ENCODE results near the gene ZSCAN20. TPM values are rescaled to one million over a fixed set of nuclear protein-coding genes. Genes with fewer than 3 reads are reported as not detected.

The ZSCAN20 gene
- total and polyA plus RNA-seq, 2 of the 4 experiments (the other 2 are of a cell fraction) = 2.1 to 11.1 TPM

- no peak overlapping the region for H4K91ac ChIP-seq (ENCODE audit: insufficient read depth, low read depth, low read length)
- H3K36me3 ChIP-seq (ENCODE audit: control insufficient read depth, insufficient read depth, low read length) = peaks cover 50% of the 10 kb centered on the region
- TF ChIP-seq FOS (IDR thresholded peaks at IDR 0.05; ENCODE audit: low read depth, low read length) = no peak
- no peak for TF ChIP-seq RCOR1 (IDR thresholded peaks at IDR 0.05; ENCODE audit: insufficient replicate concordance, low read length)
- no peak for TF ChIP-seq RAD21 (IDR thresholded peaks at IDR 0.05; ENCODE audit: low read length)
- TF ChIP-seq MAZ (IDR thresholded peaks at IDR 0.05; ENCODE audit: borderline replicate concordance, low read depth, low read length) = no peak
- TF ChIP-seq CHD1 (IDR thresholded peaks at IDR 0.05; ENCODE audit: low read depth, low read length) = no peak
- TF ChIP-seq BHLHE40 (IDR thresholded peaks at IDR 0.05; ENCODE audit: low read depth, low read length) = no peak
- TF ChIP-seq SMC3 (IDR thresholded peaks at IDR 0.05; ENCODE audit: low read depth, low read length) = no peak
- no peak for TF ChIP-seq RFX5 (IDR thresholded peaks at IDR 0.05; ENCODE audit: low read depth, low read length)
- no peak for TF ChIP-seq MAFK (IDR thresholded peaks at IDR 0.05; ENCODE audit: low read depth, low read length)
- TF ChIP-seq CEBPB (IDR thresholded peaks at IDR 0.05; ENCODE audit: low read depth, low read length) = no peak
- TF ChIP-seq, protein P1, sequence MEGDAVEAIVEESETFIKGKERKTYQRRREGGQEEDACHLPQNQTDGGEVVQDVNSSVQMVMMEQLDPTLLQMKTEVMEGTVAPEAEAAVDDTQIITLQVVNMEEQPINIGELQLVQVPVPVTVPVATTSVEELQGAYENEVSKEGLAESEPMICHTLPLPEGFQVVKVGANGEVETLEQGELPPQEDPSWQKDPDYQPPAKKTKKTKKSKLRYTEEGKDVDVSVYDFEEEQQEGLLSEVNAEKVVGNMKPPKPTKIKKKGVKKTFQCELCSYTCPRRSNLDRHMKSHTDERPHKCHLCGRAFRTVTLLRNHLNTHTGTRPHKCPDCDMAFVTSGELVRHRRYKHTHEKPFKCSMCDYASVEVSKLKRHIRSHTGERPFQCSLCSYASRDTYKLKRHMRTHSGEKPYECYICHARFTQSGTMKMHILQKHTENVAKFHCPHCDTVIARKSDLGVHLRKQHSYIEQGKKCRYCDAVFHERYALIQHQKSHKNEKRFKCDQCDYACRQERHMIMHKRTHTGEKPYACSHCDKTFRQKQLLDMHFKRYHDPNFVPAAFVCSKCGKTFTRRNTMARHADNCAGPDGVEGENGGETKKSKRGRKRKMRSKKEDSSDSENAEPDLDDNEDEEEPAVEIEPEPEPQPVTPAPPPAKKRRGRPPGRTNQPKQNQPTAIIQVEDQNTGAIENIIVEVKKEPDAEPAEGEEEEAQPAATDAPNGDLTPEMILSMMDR (conservative IDR thresholded peaks at IDR 0.05; ENCODE audit: low read depth, low read length) = no peak
- TF ChIP-seq POLR2A (IDR thresholded peaks at IDR 0.05; ENCODE audit: low read depth, low read length) = no peak
- no peak for TF ChIP-seq USF2 (IDR thresholded peaks at IDR 0.05; ENCODE audit: low read depth, low read length)
- no peak for TF ChIP-seq NFE2L2 (IDR thresholded peaks at IDR 0.05; ENCODE audit: low read depth, low read length)
- TF ChIP-seq, protein P2, sequence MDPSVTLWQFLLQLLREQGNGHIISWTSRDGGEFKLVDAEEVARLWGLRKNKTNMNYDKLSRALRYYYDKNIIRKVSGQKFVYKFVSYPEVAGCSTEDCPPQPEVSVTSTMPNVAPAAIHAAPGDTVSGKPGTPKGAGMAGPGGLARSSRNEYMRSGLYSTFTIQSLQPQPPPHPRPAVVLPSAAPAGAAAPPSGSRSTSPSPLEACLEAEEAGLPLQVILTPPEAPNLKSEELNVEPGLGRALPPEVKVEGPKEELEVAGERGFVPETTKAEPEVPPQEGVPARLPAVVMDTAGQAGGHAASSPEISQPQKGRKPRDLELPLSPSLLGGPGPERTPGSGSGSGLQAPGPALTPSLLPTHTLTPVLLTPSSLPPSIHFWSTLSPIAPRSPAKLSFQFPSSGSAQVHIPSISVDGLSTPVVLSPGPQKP (IDR thresholded peaks at IDR 0.05; ENCODE audit: borderline replicate concordance, low read depth, low read length) = no peak
- no peak for TF ChIP-seq MXI1 (IDR thresholded peaks at IDR 0.05; ENCODE audit: borderline replicate concordance, low read depth, low read length)
- no peak overlapping the region for H2BK20ac ChIP-seq (ENCODE audit: low read depth, low read length)
- H2BK15ac ChIP-seq (ENCODE audit: low read depth, low read length) = no peak overlapping the region
- no peak overlapping the region for H3K4me3 ChIP-seq (ENCODE audit: insufficient read depth, low read depth, low read length)
- no peaks in the 10 kb centered on the region for H3K27me3 ChIP-seq (ENCODE audit: control insufficient read depth, insufficient read depth, low read length)
- H2BK120ac ChIP-seq (ENCODE audit: low read depth, low read length) = no peak overlapping the region
- H2AK9ac ChIP-seq (replicated peaks; ENCODE audit: low read depth, low read length, poor library complexity) = no peak overlapping the region
- no peak overlapping the region for H3K18ac ChIP-seq (ENCODE audit: low read depth, low read length)
- no TSS peak for BruUV-seq (replicated peaks)
- ChIA-PET POLR2A (ENCODE audit: unreplicated experiment) (no interaction called here), CTCF (no interaction called here)
- no peak for DNase-seq
- H3K27ac ChIP-seq (ENCODE audit: insufficient read depth, low read length) = no peak overlapping the region
- H4K5ac ChIP-seq (ENCODE audit: low read depth, low read length) = no peak overlapping the region
- no peak overlapping the region for H3K23ac ChIP-seq (ENCODE audit: low read depth, low read length)
- peaks cover 18% of the 10 kb centered on the region for H3K9me3 ChIP-seq (ENCODE audit: control insufficient read depth, insufficient read depth, low read length)
- no peak for ATAC-seq (ENCODE audit: low read depth)
- intact Hi-C loops (cut with micrococcal nuclease) = loop anchor here (5.0 kb wide), 1 partner anchor 124 kb away; no protein-coding TSS in a partner anchor
- in situ Hi-C loops (cut with MboI; ENCODE audit: low sequenced_read_pairs) = no loop called here
- no peaks in the 10 kb centered on the region for H3K9me1 ChIP-seq (ENCODE audit: insufficient read depth, low read length)
- no peak overlapping the region for H4K8ac ChIP-seq (ENCODE audit: low read depth in 2 of 2, low read length in 2 of 2)
- H4K20me1 ChIP-seq (ENCODE audit: insufficient read depth, low read length) = no peaks in the 10 kb centered on the region
- H3K9ac ChIP-seq (ENCODE audit: low read depth, low read length) = no peak overlapping the region
- H3K14ac ChIP-seq (replicated peaks; ENCODE audit: low read depth, low read length) = no peak overlapping the region
- H3K56ac ChIP-seq (ENCODE audit: extremely low read depth, insufficient read depth, low read length) = no peak overlapping the region
- peaks cover 0 to 7% of the 10 kb centered on the region in 2 experiments; a peak in 2 of 4 replicates for H3K79me1 ChIP-seq (ENCODE audit: low read depth in 1 of 2, low read length in 2 of 2)
- no peaks in the 10 kb centered on the region for H3K4me1 ChIP-seq (ENCODE audit: control insufficient read depth, insufficient read depth, low read length)
- dilution Hi-C loops (cut with HindIII; ENCODE audit: low sequenced_read_pairs, unreplicated experiment) = no loop called here
- H3K4ac ChIP-seq (ENCODE audit: low read depth, low read length) = no peak overlapping the region
- no CpG with 5 or more reads among the region's 2 CpGs for WGBS, 2 experiments (ENCODE audit: extremely low coverage in 2 of 2, insufficient read length in 1 of 2)
- H2BK5ac ChIP-seq (ENCODE audit: low read depth, low read length, poor library complexity, severe bottlenecking) = no peak overlapping the region
- H3K4me2 ChIP-seq (ENCODE audit: low read depth, low read length) = no peak overlapping the region
- H2AFZ ChIP-seq (replicated peaks; ENCODE audit: low read length, poor library complexity) = no peak overlapping the region
- no peak overlapping the region for H2AK5ac ChIP-seq (ENCODE audit: low read depth, low read length)
Measured at GRCh38 chr1:33488624-33489023, 16.2 kb downstream of the ZSCAN20 start.

Data from IMR-90 (cell line).